AG04449 (cell line): ENCODE results near the gene GMPPA.
A peak's percentile ranks its signal among the peaks of the same experiment; 100 is the strongest.

Source experiments
- CTCF ChIA-PET: fragments of 350-600 bp; formaldehyde crosslinking; extraction: SDS; loops from one replicate; lab custom pipeline; 2021; ENCODE audit warnings: antibody characterized with exemption; lab: Yijun Ruan, JAX
- POLR2A ChIA-PET: fragments of 400-600, 350-600 bp; formaldehyde crosslinking; extraction: SDS; loops from one replicate; lab custom pipeline; 2020; ENCODE audit warnings: antibody characterized with exemption, inconsistent platforms; lab: Yijun Ruan, JAX
- DNase-seq: peaks from one replicate; pipeline ENCODE4 v3.0.0-alpha.2; 2010; ENCODE audit warnings: low read depth, low spot score
- H3K4me3 ChIP-seq: 2 replicates; pipeline ENCODE4 v1.5.1; 2011; ENCODE audit warnings: low read depth, mild to moderate bottlenecking, control low read depth, low read length
- CTCF ChIP-seq: IDR thresholded peaks from one replicate; pipeline ENCODE4 v1.5.1; 2011; ENCODE audit warnings: mild to moderate bottlenecking, moderate library complexity, low read length, control low read depth, inconsistent platforms; ENCODE audit not compliant: insufficient read depth; ENCODE audit errors: missing control alignments

The GMPPA gene

GRCh38 chr2:219541611-219542180, 43.0 kb downstream of the GMPPA start:
- no peak for DNase-seq
- CTCF ChIA-PET, result interaction anchor here (0.6 to 10.5 kb wide), 52 partner anchors 8 to 195 kb away, joined by 3 to 206 read pairs (median 4); partner anchors contain the start of genes GMPPA and STK11IP
- POLR2A ChIA-PET, result interaction anchor here (0.6 to 1.1 kb wide), 3 partner anchors 56 to 147 kb away, joined by 3 to 5 read pairs (median 4); partner anchors contain the start of gene STK11IP
- peak; percentile 86 for TF ChIP-seq CTCF
- peak overlapping the region; percentile 80 for H3K4me3 ChIP-seq

- ChIA-PET CTCF (interaction anchor here (0.7 to 10.5 kb wide), 13 partner anchors 9 to 248 kb away, joined by 3 to 206 read pairs (median 6); no protein-coding TSS in a partner anchor), POLR2A (interaction anchor here (1.0 to 1.8 kb wide), 6 partner anchors 9 to 146 kb away, joined by 4 to 9 read pairs (median 6); partner anchors contain the start of genes GMPPA and STK11IP)
- TF ChIP-seq CTCF, result no peak
- H3K4me3 ChIP-seq, result peak overlapping the region; percentile 80
- DNase-seq, result no peak
Measured at GRCh38 chr2:219542931-219543595, 44.4 kb downstream of the GMPPA start.

GRCh38 chr2:219543596-219544358, 45.1 kb downstream of the GMPPA start, which contains the start of the genes CHPF and TMEM198:
TSS of gene CHPF (minus strand) at chr2:219543809. CDS start at chr2:219543538, 271 bp downstream.
TSS of gene TMEM198 (plus strand) at chr2:219544028. CDS start at chr2:219544728, 700 bp downstream.
- no peak for TF ChIP-seq CTCF
- peak; percentile 87 for DNase-seq
- POLR2A ChIA-PET, result interaction anchor here (0.8 to 1.8 kb wide), 8 partner anchors 9 to 146 kb away, joined by 3 to 9 read pairs (median 6); partner anchors contain the start of genes GMPPA, INHA, OBSL1 and STK11IP
- CTCF ChIA-PET, result interaction anchor here (0.8 to 10.5 kb wide), 10 partner anchors 17 to 248 kb away, joined by 3 to 206 read pairs (median 7); no protein-coding TSS in a partner anchor
- peak within 1 kb of the TSS; percentile 80 for H3K4me3 ChIP-seq

- ChIA-PET POLR2A (interaction anchor here (1.8 kb wide), 1 partner anchor 46 kb away, joined by 7 read pairs; the partner anchor contains the start of gene GMPPA), CTCF (interaction anchor here (1.4 to 10.5 kb wide), 8 partner anchors 16 to 249 kb away, joined by 3 to 206 read pairs (median 16); no protein-coding TSS in a partner anchor)
- DNase-seq, result no peak
- TF ChIP-seq CTCF, result no peak
- H3K4me3 ChIP-seq, result peak overlapping the region; percentile 80; the same call in 1 of the 2 replicates
Measured at GRCh38 chr2:219544567-219544966, 45.9 kb downstream of the GMPPA start.

- H3K4me3 ChIP-seq, result no peak overlapping the region
- ChIA-PET POLR2A (interaction anchor here (0.7 kb wide), 1 partner anchor 12 kb away, joined by 3 read pairs; no protein-coding TSS in a partner anchor), CTCF (interaction anchor here (1.6 to 10.5 kb wide), 4 partner anchors 15 to 142 kb away, joined by 12 to 206 read pairs (median 83); no protein-coding TSS in a partner anchor)
- DNase-seq, result no peak
- no peak for TF ChIP-seq CTCF
Measured at GRCh38 chr2:219545295-219545942, 46.7 kb downstream of the GMPPA start.
